Activated naive CD4-positive, alpha-beta T cell treated with anti-CD3 and anti-CD28 coated beads, Interleukin-2, amount 50 U/mL, for 72 hours (primary cell): ENCODE data around the gene JAKMIP3. TPM values are rescaled to one million over a fixed set of nuclear protein-coding genes. Genes with fewer than 3 reads are reported as not detected.
"Not testable (repeated sequence)": the region's sequence is repeated elsewhere in the genome, so short reads cannot be mapped to it uniquely, and the experiment has no call there.

ENCODE experiments used
- ATAC-seq, 2 donors: fragments of 150-1000 bp; cut with Tn5 transposase; 2 replicates each; pipeline ENCODE4 v1.10.0; 2021; ENCODE audit warnings: mild to moderate bottlenecking in 2 of 2, moderate library complexity in 2 of 2
- DNase-seq, 2 donors: peaks; one replicate each; pipeline ENCODE4 v3.0.0; 2021 to 2022; ENCODE audit warnings: low spot score in 2 of 2
- H3K27ac Mint-ChIP-seq, 2 donors: one replicate each; pipeline ENCODE4 v1.8.0; 2022; ENCODE audit warnings: mild to moderate bottlenecking in 2 of 2, mixed read lengths in 2 of 2
- H3K36me3 Mint-ChIP-seq, 2 donors: one replicate each; pipeline ENCODE4 v1.8.0; 2022; ENCODE audit warnings: mixed read lengths in 2 of 2
- H3K9me3 Mint-ChIP-seq, 2 donors: one replicate each; pipeline ENCODE4 v1.8.0; 2022; ENCODE audit warnings: mixed read lengths in 2 of 2
- total RNA-seq, 2 donors: library from RNA; stranded (reverse); gene quantifications; one replicate each; pipeline ENCODE4 v1.2.3, GENCODE V29; 2022

The JAKMIP3 gene
- total RNA-seq, 2 donors from 2014 or later = 0.82 to 1.6 TPM

DNA sequence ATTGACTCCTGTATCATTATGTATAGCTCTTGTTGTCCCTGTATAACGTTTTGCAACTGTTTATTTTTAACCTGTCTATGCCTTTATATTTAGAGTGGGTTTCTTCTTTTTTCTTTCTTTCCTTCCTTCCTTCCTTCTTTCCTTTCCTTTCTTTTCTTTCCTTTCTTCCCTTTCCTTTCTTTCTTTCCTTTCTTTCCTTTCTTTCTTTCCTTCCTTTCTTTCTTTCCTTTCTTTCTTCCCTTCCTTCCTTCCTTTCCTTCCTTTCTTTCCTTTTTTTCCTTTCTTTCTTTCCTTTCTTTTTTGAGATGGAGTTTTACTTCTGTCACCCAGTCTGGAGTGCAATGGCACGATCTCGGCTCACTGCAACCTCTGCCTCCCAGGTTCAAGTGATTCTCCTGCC is 5.9 kb downstream of the JAKMIP3 start:
- Mint-ChIP-seq H3K27ac (no peak overlapping the region), H3K36me3 (no peaks in the 10 kb centered on the region), H3K9me3 (peaks cover 0 to 4% of the 10 kb centered on the region in 2 donors)
- ATAC-seq (no peak), DNase-seq (no peak)

DNA sequence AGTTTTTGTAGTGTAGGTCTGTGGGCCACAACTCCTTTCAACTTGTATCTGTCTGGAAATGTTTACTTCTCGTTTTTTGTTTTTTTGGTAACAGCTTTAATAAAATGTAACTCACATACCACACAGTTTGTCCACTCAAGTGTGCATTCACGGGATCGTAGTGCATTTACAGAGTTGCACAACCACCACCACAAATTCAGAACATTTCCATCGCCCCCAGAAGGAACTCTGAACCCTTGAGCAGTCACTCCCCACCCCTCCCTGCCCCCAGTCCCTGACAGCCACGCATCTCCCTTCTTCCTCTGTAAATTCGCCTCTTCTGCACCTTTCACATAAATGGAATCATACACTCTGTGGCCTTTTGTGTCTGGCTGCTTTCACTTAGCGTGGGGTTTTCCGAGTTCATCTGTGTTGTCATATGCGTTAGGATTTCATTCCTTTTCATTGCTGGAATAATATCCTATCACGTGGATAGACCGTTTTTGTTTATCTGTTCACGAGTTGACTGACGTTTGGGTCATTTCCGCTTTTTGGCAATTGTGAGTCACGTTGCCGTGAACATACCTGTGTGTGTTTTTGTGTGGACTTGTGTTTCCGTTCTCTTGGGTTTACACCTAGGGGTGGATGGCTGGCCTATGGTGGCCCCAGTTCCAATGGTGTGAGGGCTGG is 10.3 kb downstream of the JAKMIP3 start:
- Mint-ChIP-seq H3K36me3 (no peaks in the 10 kb centered on the region), H3K27ac (no peak overlapping the region), H3K9me3 (peaks cover 0 to 4% of the 10 kb centered on the region in 2 donors)
- ATAC-seq (no peak), DNase-seq (no peak)

- ATAC-seq (no peak), DNase-seq (no peak)
- Mint-ChIP-seq H3K27ac (no peak overlapping the region), H3K36me3 (no peaks in the 10 kb centered on the region), H3K9me3 (peaks cover 0 to 4% of the 10 kb centered on the region in 2 donors)
These were observed 10.9 kb downstream of the JAKMIP3 start for GRCh38 chr10:132076578-132077081.

GRCh38 chr10:132077091-132077490 is 11.3 kb downstream of the JAKMIP3 start:
- DNase-seq (no peak), ATAC-seq (no peak)
- no peaks in the 10 kb centered on the region for H3K36me3 Mint-ChIP-seq
- H3K9me3 Mint-ChIP-seq = peaks cover 0 to 4% of the 10 kb centered on the region in 2 donors
- no peak overlapping the region for H3K27ac Mint-ChIP-seq

- no peak for ATAC-seq
These were observed 13.1 kb downstream of the JAKMIP3 start for GRCh38 chr10:132078746-132079345.

GRCh38 chr10:132084384-132084783 is 18.6 kb downstream of the JAKMIP3 start:
- H3K36me3 Mint-ChIP-seq, ATAC-seq, H3K27ac Mint-ChIP-seq, DNase-seq, H3K9me3 Mint-ChIP-seq: not testable (repeated sequence)

More at GRCh38 chr10:132078746-132079345, 13.1 kb downstream of the JAKMIP3 start:
- no peaks in the 10 kb centered on the region for H3K36me3 Mint-ChIP-seq
- no peaks in the 10 kb centered on the region for H3K9me3 Mint-ChIP-seq
- no peak for DNase-seq
- no peak overlapping the region for H3K27ac Mint-ChIP-seq

DNA sequence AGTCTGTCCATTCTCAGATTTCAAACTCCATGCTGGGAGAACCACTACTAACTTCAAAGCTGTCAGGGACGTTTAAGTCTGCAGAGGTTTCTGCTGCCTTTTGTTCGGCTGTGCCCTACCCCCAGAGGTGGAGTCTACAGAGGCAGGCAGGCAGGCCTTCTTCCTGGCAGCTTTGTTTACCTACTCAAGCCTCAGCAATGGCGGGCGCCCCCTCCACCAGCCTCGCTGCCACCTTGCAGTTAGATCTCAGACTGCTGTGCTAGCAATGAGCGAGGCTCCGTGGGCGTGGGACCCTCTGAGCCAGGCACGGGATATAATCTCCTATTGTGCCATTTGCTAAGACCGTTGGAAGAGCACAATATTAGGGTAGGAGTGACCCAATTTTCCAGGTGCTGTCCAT is 27.5 kb downstream of the JAKMIP3 start:
- ATAC-seq, DNase-seq, H3K27ac Mint-ChIP-seq, H3K9me3 Mint-ChIP-seq: not testable (repeated sequence)
- H3K36me3 Mint-ChIP-seq = peaks cover 4 to 14% of the 10 kb centered on the region in 2 donors

DNA sequence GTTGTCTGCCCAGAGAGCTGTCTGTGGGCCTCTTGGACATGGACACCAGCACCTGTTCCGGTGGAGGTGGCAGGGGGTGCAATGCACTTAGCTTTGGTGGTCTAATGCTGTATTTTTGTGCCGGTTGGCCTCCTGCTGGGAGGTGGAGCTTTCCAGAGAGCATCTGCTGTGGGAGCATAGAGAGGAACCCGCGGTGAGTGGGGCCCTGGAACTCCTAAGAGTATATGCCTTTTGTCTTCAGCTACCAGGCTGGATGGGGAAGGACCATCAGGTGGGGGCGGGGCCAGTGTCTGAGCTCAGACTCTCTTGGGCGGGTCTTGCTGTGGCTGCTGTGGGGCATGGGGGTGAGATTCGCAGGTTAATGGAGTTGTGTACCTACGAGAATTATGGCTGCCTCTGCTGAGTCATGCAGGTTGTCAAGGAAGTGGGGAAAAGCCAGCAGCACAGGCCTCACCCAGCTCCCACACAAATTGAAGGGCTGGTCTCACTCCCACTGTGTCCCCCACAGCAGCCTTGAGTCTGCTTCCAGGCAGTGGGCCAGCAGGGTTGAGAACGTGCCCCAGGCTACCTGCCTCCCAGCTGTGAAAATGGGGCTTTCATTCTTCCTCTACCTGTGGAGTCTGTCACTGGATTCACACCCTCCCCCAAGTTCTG is 29.0 kb downstream of the JAKMIP3 start:
- H3K9me3 Mint-ChIP-seq = no peaks in the 10 kb centered on the region
- H3K36me3 Mint-ChIP-seq = peaks cover 4 to 14% of the 10 kb centered on the region in 2 donors
- peak overlapping the region in 1 of 2 donors; percentile 68 for H3K27ac Mint-ChIP-seq
- ATAC-seq (no peak), DNase-seq (no peak)

DNA sequence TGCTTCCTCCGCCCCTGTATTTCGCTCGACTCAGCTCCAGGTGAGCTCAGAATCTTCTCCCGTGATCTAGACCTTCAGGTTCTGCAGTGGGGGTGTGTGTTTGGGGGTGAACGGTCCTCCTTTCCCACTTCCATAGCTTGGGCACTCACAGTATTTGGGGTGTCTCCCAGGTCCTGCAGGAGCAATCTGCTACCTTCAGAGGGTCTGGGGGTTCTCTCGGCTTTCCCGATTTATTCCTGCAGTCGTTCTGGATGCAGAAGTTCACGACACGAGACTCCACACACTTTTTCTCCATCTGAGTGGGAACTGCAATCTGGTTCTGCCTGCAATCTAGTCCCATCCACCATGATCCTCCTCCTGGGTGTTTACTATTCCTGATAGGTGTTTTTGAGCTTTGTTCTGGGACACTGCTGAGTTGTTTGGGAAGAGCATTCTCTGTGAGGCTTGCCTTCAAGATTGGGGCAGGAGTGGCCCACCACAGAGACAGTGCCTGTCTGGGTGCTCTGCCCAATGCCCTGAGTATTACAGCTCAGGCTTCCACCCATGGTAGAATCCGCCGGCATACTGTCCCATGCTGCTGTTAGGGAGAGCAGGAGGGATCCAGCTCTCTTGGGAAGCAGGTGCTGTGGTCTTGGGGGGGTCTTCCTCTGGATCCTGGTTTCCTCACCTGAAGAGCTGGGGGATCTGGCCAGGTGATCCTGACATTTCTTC is 29.8 kb downstream of the JAKMIP3 start:
- DNase-seq (no peak), ATAC-seq (peak in 1 of 2 donors; percentile 16)
- Mint-ChIP-seq H3K36me3 (peaks cover 4 to 11% of the 10 kb centered on the region in 2 donors), H3K9me3 (no peaks in the 10 kb centered on the region), H3K27ac (no peak overlapping the region)

DNA sequence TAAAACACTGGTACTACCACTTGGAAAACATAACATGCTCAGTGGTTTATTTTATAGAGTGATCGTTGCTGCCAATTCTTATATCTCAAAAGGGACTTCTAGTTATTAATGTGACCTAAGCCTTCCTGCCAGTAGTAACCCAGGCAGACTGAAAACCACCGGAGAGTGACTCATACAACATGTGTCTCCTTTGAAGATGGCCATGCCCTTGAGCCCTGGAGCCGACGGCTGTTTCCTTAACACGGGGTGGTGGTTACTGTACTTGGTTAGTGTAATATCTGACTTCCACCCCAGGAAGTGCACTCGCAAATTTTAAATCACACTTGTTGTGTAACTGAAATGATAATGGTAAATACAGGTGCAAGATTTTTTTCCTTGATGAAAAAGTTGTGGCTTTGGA is 30.5 kb downstream of the JAKMIP3 start:
- Mint-ChIP-seq H3K36me3 (peaks cover 4 to 6% of the 10 kb centered on the region in 2 donors), H3K27ac (no peak overlapping the region), H3K9me3 (no peaks in the 10 kb centered on the region)
- ATAC-seq (peak; percentile 92 to 98), DNase-seq (no peak)

DNA sequence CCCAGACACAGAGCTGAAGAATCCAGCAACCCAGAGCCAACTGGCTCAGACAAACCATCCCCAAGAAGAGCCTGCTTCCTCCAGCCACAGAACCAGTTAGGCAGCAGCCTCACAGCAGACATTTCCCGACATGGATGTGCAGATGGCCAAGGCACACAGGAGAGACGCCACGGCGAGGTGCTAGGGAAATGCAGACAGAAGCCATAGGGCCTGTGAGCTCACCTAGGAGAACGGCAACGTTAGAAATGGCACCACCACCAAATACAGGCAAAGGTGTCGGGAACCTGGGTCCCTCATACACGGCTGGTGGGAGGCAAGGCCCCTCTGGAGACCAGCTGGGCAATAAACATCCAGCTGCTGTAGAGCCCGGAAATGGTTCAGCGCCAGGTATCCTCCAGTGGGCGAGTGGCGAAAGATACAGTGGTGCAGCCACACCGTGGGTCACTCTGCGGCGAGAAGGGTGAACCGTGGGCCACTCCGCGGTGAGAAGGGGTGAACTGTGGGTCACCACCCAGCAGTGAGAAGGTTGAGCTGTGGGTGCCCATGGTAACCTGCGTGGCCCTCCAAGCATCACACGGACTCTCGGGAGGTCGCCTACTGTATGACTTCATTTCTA is 31.2 kb downstream of the JAKMIP3 start:
- peaks cover 4 to 6% of the 10 kb centered on the region in 2 donors for H3K36me3 Mint-ChIP-seq
- no peak overlapping the region for H3K27ac Mint-ChIP-seq
- DNase-seq (no peak), ATAC-seq (no peak)
- H3K9me3 Mint-ChIP-seq = no peaks in the 10 kb centered on the region

DNA sequence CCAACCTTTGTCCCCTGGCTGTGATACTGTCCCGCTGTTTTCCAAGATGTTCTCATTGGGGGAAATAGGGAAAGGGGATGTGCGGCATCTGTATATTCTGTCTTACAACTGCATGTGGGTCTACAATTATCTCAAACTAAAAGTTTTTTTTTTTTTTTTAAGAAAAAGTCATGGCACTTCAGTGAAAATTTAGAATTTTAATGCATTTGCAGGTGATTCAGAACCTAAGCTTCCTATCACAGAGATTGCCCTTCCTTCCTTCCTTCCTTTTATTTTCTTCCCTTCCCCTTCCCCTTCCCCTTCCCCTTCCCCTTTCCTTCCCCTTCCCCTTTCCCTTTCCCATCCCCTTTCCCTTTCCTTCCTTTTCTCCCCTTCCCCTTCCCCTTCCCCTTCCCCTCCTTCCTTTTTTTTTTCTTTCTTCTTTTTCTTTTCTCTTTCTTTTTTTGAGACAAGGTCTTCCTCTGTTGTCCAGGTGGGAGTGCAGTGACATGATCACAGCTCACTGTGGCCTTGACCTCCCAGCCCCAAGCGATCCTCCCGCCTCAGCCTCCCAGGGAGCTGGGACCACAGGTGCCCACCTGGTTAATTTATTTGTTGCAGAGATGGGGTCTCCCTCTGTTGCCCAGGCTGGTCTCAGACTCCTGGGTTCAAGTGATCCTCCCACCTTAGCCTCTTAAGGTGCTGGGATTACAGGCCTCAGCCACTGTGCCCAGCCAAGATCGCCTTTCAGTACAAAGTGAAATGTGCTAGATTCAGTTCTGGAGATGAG is 32.0 kb downstream of the JAKMIP3 start:
- ATAC-seq (no peak), DNase-seq (no peak)
- H3K27ac Mint-ChIP-seq = peak overlapping the region in 1 of 2 donors; percentile 53
- no peaks in the 10 kb centered on the region for H3K9me3 Mint-ChIP-seq
- peaks cover 0 to 4% of the 10 kb centered on the region in 2 donors for H3K36me3 Mint-ChIP-seq

DNA sequence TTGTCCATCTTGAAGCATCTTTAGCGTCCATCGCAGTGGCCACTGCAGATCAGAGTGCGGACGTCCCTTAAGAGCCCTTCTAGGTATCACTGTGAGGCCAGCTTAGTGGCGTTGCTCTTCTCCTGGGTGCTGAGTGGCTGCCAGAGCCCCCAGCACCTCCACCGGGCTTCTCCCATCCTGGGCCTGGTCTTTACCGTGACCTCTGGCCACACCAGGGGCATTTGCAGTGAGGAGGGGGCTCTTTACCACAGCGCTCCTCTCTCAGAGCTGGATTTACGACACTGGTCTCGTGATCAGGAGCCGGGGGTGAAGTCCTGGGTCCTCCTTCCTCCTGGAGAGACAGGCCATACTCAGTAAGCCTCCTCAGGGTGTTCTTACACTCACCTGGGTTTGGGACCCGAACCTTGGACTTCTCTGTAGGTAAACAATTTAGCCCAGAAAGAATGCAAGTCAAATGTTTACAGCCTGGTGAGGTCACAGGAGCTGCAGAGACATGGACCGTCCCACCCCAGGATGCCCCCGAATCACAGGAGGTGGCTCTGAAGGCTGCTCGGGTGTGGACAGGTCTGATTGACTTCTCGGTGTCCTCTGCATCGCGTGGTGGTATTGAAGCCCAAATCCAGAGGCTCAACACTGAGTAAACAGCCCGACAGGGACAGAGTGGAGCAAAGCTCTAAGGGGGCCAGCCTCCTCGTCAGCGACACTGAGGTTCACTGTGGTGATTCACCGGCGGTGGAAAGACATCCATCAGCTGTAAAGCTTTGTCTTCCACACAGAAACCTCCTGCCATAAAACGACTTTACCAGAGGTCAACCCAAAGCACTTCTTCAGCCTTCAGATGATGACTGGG is 33.0 kb downstream of the JAKMIP3 start:
- DNase-seq = no peak
- no peak for ATAC-seq
- Mint-ChIP-seq H3K27ac (peak overlapping the region in 1 of 2 donors; percentile 53), H3K9me3 (no peaks in the 10 kb centered on the region), H3K36me3 (peaks cover 0 to 4% of the 10 kb centered on the region in 2 donors)

- H3K36me3 Mint-ChIP-seq = no peaks in the 10 kb centered on the region
These were observed 33.8 kb downstream of the JAKMIP3 start for GRCh38 chr10:132099389-132100090.

More at GRCh38 chr10:132099389-132100090, 33.8 kb downstream of the JAKMIP3 start:
- DNase-seq (no peak), ATAC-seq (no peak)
- H3K27ac Mint-ChIP-seq = no peak overlapping the region
- no peaks in the 10 kb centered on the region for H3K9me3 Mint-ChIP-seq
